Heart left ventricle (tissue), 16 donors: Measurements from ENCODE around the gene ELP2. TPM values are rescaled to one million over a fixed set of nuclear protein-coding genes. Genes with fewer than 3 reads are reported as not detected.
A peak's percentile ranks its signal among the peaks of the same experiment; 100 is the strongest.

Experiments used
- ATAC-seq, 4 donors: fragments of 200-7000 bp; cut with Tn5 transposase; one replicate each; pipeline ENCODE4 v1.9.1; 2020 to 2022; ENCODE audit warnings: moderate library complexity in 4 of 4, mild to moderate bottlenecking in 3 of 4, moderate number of reproducible peaks in 1 of 4
- DNase-seq, 5 donors: peaks; one replicate each; pipeline ENCODE4 v3.0.0-alpha.2; 2020
- H3K27ac ChIP-seq, 12 donors: fragments of 200-600 bp; sonication (generic) in 4 of 12; one replicate each; pipeline versions ENCODE4 v1.5.0 to v1.8.0; 2016 to 2022; ENCODE audit warnings: mild to moderate bottlenecking in 2 of 12
- H3K27me3 ChIP-seq, 9 donors: fragments of 200-600 bp; sonication (generic) in 2 of 9; one replicate each; pipeline versions ENCODE4 v1.5.1 to v1.8.0; 2016 to 2022; ENCODE audit warnings: mild to moderate bottlenecking in 3 of 9
- H3K36me3 ChIP-seq, 9 donors: fragments of 200-600 bp; sonication (generic) in 2 of 9; one replicate each; pipeline versions ENCODE4 v1.5.0 to v1.8.0; 2018 to 2022; ENCODE audit warnings: mild to moderate bottlenecking in 2 of 9
- H3K4me1 ChIP-seq, 12 donors: fragments of 200-600 bp; sonication (generic) in 4 of 12; one replicate each; pipeline versions ENCODE4 v1.5.0 to v1.8.0; 2016 to 2022; ENCODE audit warnings: mild to moderate bottlenecking in 3 of 12
- H3K4me3 ChIP-seq, 12 donors: fragments of 200-600 bp; sonication (generic) in 4 of 12; one replicate each; pipeline versions ENCODE4 v1.5.0 to v1.8.0; 2017 to 2022; ENCODE audit warnings: mild to moderate bottlenecking in 9 of 12, moderate library complexity in 4 of 12
- H3K9me3 ChIP-seq, 12 donors: fragments of 200-600 bp; sonication (generic) in 4 of 12; one replicate each; pipeline versions ENCODE4 v1.5.0 to v1.8.0; 2016 to 2022; ENCODE audit warnings: mild to moderate bottlenecking in 1 of 12
- POLR2A ChIP-seq, 2 donors: fragments of 450-650 bp; IDR thresholded peaks; one replicate each; pipeline ENCODE4 v1.6.1; 2017; ENCODE audit warnings: antibody characterized with exemption in 2 of 2, mild to moderate bottlenecking in 2 of 2, moderate library complexity in 2 of 2
- WGBS, 4 donors: extraction: QIAGEN DNeasy Blood & Tissue Kit in 2 of 4; methylation state at CpG; one replicate each; pipeline versions ENCODE4 v1.1.5 to v1.1.7; 2013 to 2018; 5-methylcytosine and 5-hydroxymethylcytosine counted together
- intact Hi-C, 10 donors: fragments of 100-400 bp; cut with DNase I; formaldehyde crosslinking; loops; one replicate each; pipeline versions ENCODE4 v1.11.1 to v1.14.2; 2022
- polyA plus RNA-seq, 2 donors: library from polyadenylated mRNA; stranded (reverse); fragments of 200-250 nt; gene quantifications; one replicate each; pipeline ENCODE4 v1.2.3, GENCODE V29; 2013
- total RNA-seq, 9 donors: library from RNA; depleted of rRNA in 2 of 9; stranded (reverse); fragments of >200 nt in 2 of 9; fragmentation: NEBNext Ultra II Directional in 3 of 9; extraction: Animal tissue kit (Norgen Biotek cat#: 25700) in 3 of 9; gene quantifications; one replicate each; pipeline versions ENCODE4 v1.1.0 to v1.2.4, GENCODE V29; 2016 to 2023
- TF ChIP-seq, protein P1 (sequence below), 12 donors: fragments of 200-600 bp; sonication (generic) in 4 of 12; IDR thresholded peaks; one replicate each; pipeline versions ENCODE4 v1.5.0 to v1.8.0; 2018 to 2022; ENCODE audit warnings: antibody characterized with exemption in 12 of 12, mild to moderate bottlenecking in 5 of 12
- donor health status: ischemic (EF 13 %, LVEDD 7.1; RV severe dilation, severe dysfunction).
- donor health status: healthy with polysubstance abuse.
- donor health status: DM: no; HTN: yes; CAD: no.
- donor health status: DM: no; HTN: no; CAD: no.
- donor health status: ischemic (EF 25% LVEDD 6.9; RV normal size, moderate dysfunction).
- donor health status: ischemic (EF 25% LVEDD 5.7; RV mildly dilated, moderate dysfunction).
- donor health status: healthy.
- donor health status: DM: yes; HTN: yes; CAD: no.
- donor health status: ischemic (EF 35%, LVEDD 5.7; RV mildly dilated, moderate dysfunction).
- donor health status: nonischemic (EF 11% LVEDD 7.7; RV severe dilation, severe dysfunction).
- donor health status: DM: yes; HTN: yes; CAD: no.
- donor health status: PGD.
- donor health status: ischemic (EF 29% LVEDD 5.4; RV normal size, mild dysfunction).
- donor health status: nonischemic (EF 23%, LVEDD 6.1; RV moderate dilation, normal function).

Gene ELP2
- total and polyA plus RNA-seq, 11 donors: 26.2 to 60.7 (median 46.1) TPM

DNA sequence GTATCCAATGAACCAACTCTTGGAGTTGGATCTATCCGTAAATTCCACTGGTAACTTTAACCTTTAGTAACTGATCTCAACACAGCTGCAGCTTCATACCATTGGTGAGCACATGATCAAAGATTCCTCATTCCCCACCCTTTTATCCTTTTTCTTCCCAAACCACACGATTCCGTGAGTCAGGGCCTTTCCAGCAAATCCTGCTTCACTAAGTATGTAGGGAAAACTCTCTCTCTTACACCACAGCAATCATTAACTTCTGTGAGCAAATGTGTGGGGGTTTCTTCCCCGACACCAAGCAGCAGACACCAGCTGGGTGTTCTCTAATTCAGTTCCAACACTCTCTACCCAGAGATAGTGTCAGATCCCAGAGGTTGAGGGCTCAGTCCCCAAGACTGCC lies 23.5 kb downstream of the ELP2 start:
- intact Hi-C loops: no loop called here
- Histone ChIP-seq H3K27ac (peak overlapping the region in 1 of 12 donors; percentile 47), H3K36me3 (peaks cover 0 to 100% (median 95%) of the 10 kb centered on the region in 9 donors), H3K4me3 (no peak overlapping the region), H3K4me1 (peaks cover 0 to 6% (median 0%) of the 10 kb centered on the region in 12 donors), H3K9me3 (no peaks in the 10 kb centered on the region), H3K27me3 (no peaks in the 10 kb centered on the region)
- ATAC-seq (no peak), DNase-seq (no peak)
- TF ChIP-seq POLR2A (IDR thresholded peaks at IDR 0.05): no peak
- TF ChIP-seq, protein P1, sequence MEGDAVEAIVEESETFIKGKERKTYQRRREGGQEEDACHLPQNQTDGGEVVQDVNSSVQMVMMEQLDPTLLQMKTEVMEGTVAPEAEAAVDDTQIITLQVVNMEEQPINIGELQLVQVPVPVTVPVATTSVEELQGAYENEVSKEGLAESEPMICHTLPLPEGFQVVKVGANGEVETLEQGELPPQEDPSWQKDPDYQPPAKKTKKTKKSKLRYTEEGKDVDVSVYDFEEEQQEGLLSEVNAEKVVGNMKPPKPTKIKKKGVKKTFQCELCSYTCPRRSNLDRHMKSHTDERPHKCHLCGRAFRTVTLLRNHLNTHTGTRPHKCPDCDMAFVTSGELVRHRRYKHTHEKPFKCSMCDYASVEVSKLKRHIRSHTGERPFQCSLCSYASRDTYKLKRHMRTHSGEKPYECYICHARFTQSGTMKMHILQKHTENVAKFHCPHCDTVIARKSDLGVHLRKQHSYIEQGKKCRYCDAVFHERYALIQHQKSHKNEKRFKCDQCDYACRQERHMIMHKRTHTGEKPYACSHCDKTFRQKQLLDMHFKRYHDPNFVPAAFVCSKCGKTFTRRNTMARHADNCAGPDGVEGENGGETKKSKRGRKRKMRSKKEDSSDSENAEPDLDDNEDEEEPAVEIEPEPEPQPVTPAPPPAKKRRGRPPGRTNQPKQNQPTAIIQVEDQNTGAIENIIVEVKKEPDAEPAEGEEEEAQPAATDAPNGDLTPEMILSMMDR (IDR thresholded peaks at IDR 0.05): no peak
- 75 to 87% (median 81%) methylated on average over 4 of the region's 4 CpGs for WGBS, 4 donors

DNA sequence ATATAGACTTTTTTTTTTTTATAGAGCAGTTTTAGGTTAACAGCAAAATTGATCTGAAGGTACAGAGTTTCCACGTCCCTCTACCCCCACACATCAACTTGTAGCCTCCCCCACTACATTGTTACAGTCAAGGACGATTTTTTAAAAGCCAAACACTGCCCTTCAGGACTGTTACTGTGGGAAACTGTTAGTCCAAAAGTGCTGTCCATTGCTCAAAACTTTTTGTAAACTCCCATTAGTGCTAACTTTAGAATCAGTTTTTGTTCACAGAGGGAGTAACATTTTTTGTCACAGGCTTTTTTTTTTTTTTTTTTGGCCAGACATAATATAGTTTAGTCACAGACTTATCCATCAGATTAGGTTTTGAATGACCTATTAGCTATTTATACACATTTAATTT lies 24.1 kb downstream of the ELP2 start:
- H3K27me3 ChIP-seq: no peaks in the 10 kb centered on the region
- peaks cover 0 to 6% (median 0%) of the 10 kb centered on the region in 12 donors for H3K4me1 ChIP-seq
- H3K4me3 ChIP-seq: no peak overlapping the region
- intact Hi-C loops: no loop called here
- H3K27ac ChIP-seq: no peak overlapping the region
- peaks cover 0 to 100% (median 95%) of the 10 kb centered on the region in 9 donors for H3K36me3 ChIP-seq
- H3K9me3 ChIP-seq: no peaks in the 10 kb centered on the region
- TF ChIP-seq, protein P1 (IDR thresholded peaks at IDR 0.05): no peak
- no peak for TF ChIP-seq POLR2A (IDR thresholded peaks at IDR 0.05)
- 69 to 81% (median 71%) methylated on average over 2 of the region's 2 CpGs for whole genome bisulfite sequencing, 4 donors
- ATAC-seq (no peak), DNase-seq (no peak)

DNA sequence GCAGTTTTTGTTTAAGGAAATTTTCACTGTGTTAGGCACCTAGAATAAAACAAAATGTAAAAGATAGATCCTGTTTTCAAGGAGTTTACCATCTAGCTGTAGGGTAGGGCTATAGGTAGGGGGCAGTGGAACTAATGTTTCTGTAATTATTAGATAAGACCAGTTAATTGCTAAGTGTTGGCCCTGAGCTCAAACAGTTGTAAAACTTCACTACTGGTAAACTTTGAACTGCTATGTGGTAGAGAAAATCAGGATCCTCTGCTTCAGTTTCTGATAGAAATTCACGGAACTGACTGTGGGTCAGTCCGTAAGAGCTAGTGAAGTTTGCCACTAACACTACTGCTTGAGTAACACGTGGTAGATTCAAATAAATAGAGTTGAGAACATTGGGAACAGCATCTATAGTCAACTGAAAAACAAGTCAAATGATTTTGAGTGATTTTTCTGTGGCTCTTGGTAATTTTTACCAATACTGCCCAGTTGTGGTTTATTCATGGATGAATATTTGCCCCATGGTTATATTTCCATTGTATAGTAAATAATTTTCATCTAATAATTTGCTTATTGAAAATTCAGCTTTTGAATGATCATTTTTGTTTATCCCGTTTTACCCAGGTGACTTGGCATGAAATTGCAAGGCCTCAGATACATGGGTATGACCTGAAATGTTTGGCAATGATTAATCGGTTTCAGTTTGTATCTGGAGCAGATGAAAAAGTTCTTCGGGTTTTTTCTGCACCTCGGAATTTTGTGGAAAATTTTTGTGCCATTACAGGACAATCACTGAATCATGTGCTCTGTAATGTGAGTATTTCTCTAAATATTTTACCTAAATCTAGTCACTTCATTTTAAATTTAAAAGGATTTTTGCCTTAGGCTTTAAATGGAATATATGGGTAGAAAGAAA lies 26.4 kb downstream of the ELP2 start:
- Histone ChIP-seq H3K27me3 (no peaks in the 10 kb centered on the region), H3K27ac (no peak overlapping the region), H3K4me3 (no peak overlapping the region), H3K4me1 (peaks cover 0 to 6% (median 0%) of the 10 kb centered on the region in 12 donors), H3K9me3 (no peaks in the 10 kb centered on the region), H3K36me3 (peaks cover 0 to 100% (median 95%) of the 10 kb centered on the region in 9 donors)
- intact Hi-C loops: no loop called here
- no peak for DNase-seq
- no peak for TF ChIP-seq POLR2A (IDR thresholded peaks at IDR 0.05)
- TF ChIP-seq, protein P1 (IDR thresholded peaks at IDR 0.05): no peak
- no peak for ATAC-seq
- WGBS, 4 donors: 91 to 96% (median 94%) methylated on average over 7 of the region's 7 CpGs

DNA sequence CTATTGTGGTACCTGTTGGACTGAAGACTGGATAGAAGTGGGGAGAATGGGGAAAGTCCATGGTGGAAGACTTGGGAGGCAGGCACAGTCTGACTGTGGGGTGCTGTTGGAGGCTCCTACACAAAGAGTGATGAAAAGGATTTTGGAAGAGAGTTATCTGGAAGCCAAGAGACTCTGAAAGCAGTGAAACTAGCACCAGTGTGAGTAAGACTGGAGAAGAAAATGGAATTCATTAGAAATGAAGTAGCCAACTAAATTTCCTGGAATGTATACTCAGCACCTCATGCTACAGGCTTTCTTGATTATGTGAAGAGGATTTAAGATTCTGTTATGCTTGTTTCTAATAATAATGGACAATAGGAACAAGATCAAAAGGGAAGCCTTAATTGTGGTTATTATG lies 27.7 kb downstream of the ELP2 start:
- no peaks in the 10 kb centered on the region for H3K27me3 ChIP-seq
- DNase-seq (no peak), ATAC-seq (no peak)
- peaks cover 0 to 100% (median 97%) of the 10 kb centered on the region in 9 donors for H3K36me3 ChIP-seq
- H3K9me3 ChIP-seq: no peaks in the 10 kb centered on the region
- no peak overlapping the region for H3K27ac ChIP-seq
- no peak overlapping the region for H3K4me3 ChIP-seq
- TF ChIP-seq, protein P1 (IDR thresholded peaks at IDR 0.05): no peak
- TF ChIP-seq POLR2A (IDR thresholded peaks at IDR 0.05): no peak
- peaks cover 0 to 6% (median 0%) of the 10 kb centered on the region in 12 donors for H3K4me1 ChIP-seq
- intact Hi-C loops: no loop called here
